GM21717 (cell line): ENCODE results near the gene LYSET.
"Not testable (repeated sequence)": the region's sequence is repeated elsewhere in the genome, so short reads cannot be mapped to it uniquely, and the experiment has no call there.

Experiments
- ATAC-seq: cut with Tn5 transposase; IDR thresholded peaks from one replicate; pipeline ENCODE4 v1.9.1; 2021; ENCODE audit warnings: mild to moderate bottlenecking, moderate library complexity; ENCODE audit not compliant: unreplicated experiment

Gene LYSET

GRCh38 chr14:93165271-93166265, 19.5 kb upstream of the LYSET start:
- not testable (repeated sequence) for ATAC-seq

GRCh38 chr14:93168610-93169009, 16.5 kb upstream of the LYSET start:
- ATAC-seq, result not testable (repeated sequence)

- ATAC-seq, result not testable (repeated sequence)
Observed at GRCh38 chr14:93169619-93170018, 15.5 kb upstream of the LYSET start.

- ATAC-seq, result not testable (repeated sequence)
Observed at GRCh38 chr14:93170141-93170540, 15.0 kb upstream of the LYSET start.

GRCh38 chr14:93171376-93171775, 13.7 kb upstream of the LYSET start:
- ATAC-seq, result no peak

GRCh38 chr14:93173943-93174395, 11.1 kb upstream of the LYSET start:
- ATAC-seq, result no peak

- not testable (repeated sequence) for ATAC-seq
Observed at GRCh38 chr14:93174731-93175130, 10.4 kb upstream of the LYSET start.

- no peak for ATAC-seq
Observed at GRCh38 chr14:93175492-93175891, 9.6 kb upstream of the LYSET start.

GRCh38 chr14:93183596-93184317, 1.4 kb upstream of the LYSET start:
- ATAC-seq, result no peak

GRCh38 chr14:93185349-93185720, 218 bp downstream of the LYSET start:
- ATAC-seq, result no peak

GRCh38 chr14:93186466-93186865, 1.3 kb downstream of the LYSET start:
- ATAC-seq, result no peak

- no peak for ATAC-seq
Observed at GRCh38 chr14:93186956-93187355, 1.8 kb downstream of the LYSET start.

GRCh38 chr14:93195316-93195999, 10.3 kb downstream of the LYSET start:
- ATAC-seq, result no peak

GRCh38 chr14:93199031-93199430, 13.9 kb downstream of the LYSET start:
- ATAC-seq, result no peak

- no peak for ATAC-seq
Observed at GRCh38 chr14:93200553-93200952, 15.4 kb downstream of the LYSET start.

- no peak for ATAC-seq
Observed at GRCh38 chr14:93201155-93201704, 16.1 kb downstream of the LYSET start.

- ATAC-seq, result peak; percentile 84
Observed at GRCh38 chr14:93206793-93207467, 21.8 kb downstream of the LYSET start, which contains the start of the genes GON7 and UBR7. TSS of gene GON7 (minus strand) at chr14:93207065. CDS start at chr14:93207037, 28 bp downstream. TSS of gene UBR7 (plus strand) at chr14:93207256. CDS start at chr14:93207292, 36 bp downstream.

- ATAC-seq, result peak; percentile 47
Observed at GRCh38 chr14:93207468-93208308, 22.6 kb downstream of the LYSET start.

GRCh38 chr14:93212432-93212831, 27.3 kb downstream of the LYSET start:
- peak; percentile 64 for ATAC-seq
